Stomach smooth muscle (tissue), 2 donors: ENCODE results near the gene TNFRSF17.
"Not testable (repeated sequence)": the region's sequence is repeated elsewhere in the genome, so short reads cannot be mapped to it uniquely, and the experiment has no call there.

Source experiments
- H3K27ac ChIP-seq: one replicate; pipeline ENCODE4 v1.7.0; 2013; ENCODE audit warnings: mild to moderate bottlenecking, low read length, inconsistent platforms
- H3K27me3 ChIP-seq, 2 donors: one replicate each; pipeline ENCODE4 v1.7.0; 2013; ENCODE audit warnings: low read length in 2 of 2; ENCODE audit not compliant: insufficient read depth in 2 of 2, control insufficient read depth in 1 of 2
- H3K36me3 ChIP-seq, 2 donors: one replicate each; pipeline ENCODE4 v1.7.0; 2013; ENCODE audit warnings: low read length in 2 of 2; ENCODE audit not compliant: control insufficient read depth in 2 of 2, insufficient read depth in 2 of 2
- H3K4me1 ChIP-seq: one replicate; pipeline ENCODE4 v1.7.0; 2013; ENCODE audit warnings: low read length; ENCODE audit not compliant: control insufficient read depth, insufficient read depth
- H3K4me3 ChIP-seq, 2 donors: one replicate each; pipeline ENCODE4 v1.7.0; 2013; ENCODE audit warnings: low read length in 2 of 2
- H3K9ac ChIP-seq, 2 donors: one replicate each; pipeline ENCODE4 v1.7.0; 2013; ENCODE audit warnings: low read length in 2 of 2, mild to moderate bottlenecking in 1 of 2
- H3K9me3 ChIP-seq, 2 donors: one replicate each; pipeline ENCODE4 v1.7.0; 2013; ENCODE audit warnings: low read length in 2 of 2; ENCODE audit not compliant: control insufficient read depth in 2 of 2
- donor health status: healthy.
- donor health status: Pancreatic carcinoma.

The TNFRSF17 gene

GRCh38 chr16:11964761-11965551 is at the start of gene TNFRSF17:
TSS of gene TNFRSF17 (plus strand) at chr16:11965210. CDS start at chr16:11965325, 115 bp downstream.
- Histone ChIP-seq H3K9me3 (no peaks in the 10 kb centered on the region), H3K4me3 (no peak within 1 kb of the TSS), H3K4me1 (no peaks in the 10 kb centered on the region), H3K9ac (no peak within 1 kb of the TSS), H3K27ac (no peak within 1 kb of the TSS), H3K36me3 (no peaks in the 10 kb centered on the region), H3K27me3 (no peaks in the 10 kb centered on the region)

- H3K36me3 ChIP-seq: no peaks in the 10 kb centered on the region
- no peaks in the 10 kb centered on the region for H3K9me3 ChIP-seq
- H3K4me3 ChIP-seq: peak within 1 kb of the TSS; percentile 89 to 97
- H3K27me3 ChIP-seq: no peaks in the 10 kb centered on the region
- peak within 1 kb of the TSS; percentile 80 for H3K27ac ChIP-seq
- H3K4me1 ChIP-seq: peaks cover 24% of the 10 kb centered on the region
- H3K9ac ChIP-seq: peak within 1 kb of the TSS; percentile 69 to 86
Observed at GRCh38 chr16:11915644-11916523, 49.1 kb upstream of the TNFRSF17 start, which contains the start of gene GSPT1. TSS of gene GSPT1 (minus strand) at chr16:11915956. CDS start at chr16:11915720, 236 bp downstream.

- Histone ChIP-seq H3K4me1 (peaks cover 19% of the 10 kb centered on the region), H3K9ac (peak overlapping the region; percentile 69 to 86), H3K4me3 (peak overlapping the region; percentile 65 to 89), H3K27ac (peak overlapping the region; percentile 80), H3K9me3 (no peaks in the 10 kb centered on the region), H3K27me3 (no peaks in the 10 kb centered on the region), H3K36me3 (no peaks in the 10 kb centered on the region)
Observed at GRCh38 chr16:11916524-11917285, 48.3 kb upstream of the TNFRSF17 start.

- H3K4me3 ChIP-seq, H3K27me3 ChIP-seq, H3K9me3 ChIP-seq, H3K4me1 ChIP-seq, H3K27ac ChIP-seq, H3K9ac ChIP-seq, H3K36me3 ChIP-seq: not testable (repeated sequence)
Observed at GRCh38 chr16:11924046-11924445, 41.0 kb upstream of the TNFRSF17 start.

- not testable (repeated sequence) for H3K9me3 ChIP-seq, H3K9ac ChIP-seq, H3K27me3 ChIP-seq, H3K4me1 ChIP-seq, H3K27ac ChIP-seq, H3K36me3 ChIP-seq, H3K4me3 ChIP-seq
Observed at GRCh38 chr16:11927350-11927749, 37.7 kb upstream of the TNFRSF17 start.

GRCh38 chr16:11941945-11942344 is 23.1 kb upstream of the TNFRSF17 start, which contains the start of gene NPIPB2:
TSS of gene NPIPB2 (minus strand) at chr16:11942045. CDS start at chr16:11942045, 0 bp downstream.
- not testable (repeated sequence) for H3K9me3 ChIP-seq, H3K27ac ChIP-seq

GRCh38 chr16:11946433-11946832 is 18.6 kb upstream of the TNFRSF17 start:
- no peak overlapping the region for H3K9ac ChIP-seq
- no peaks in the 10 kb centered on the region for H3K27me3 ChIP-seq
- H3K9me3 ChIP-seq: no peaks in the 10 kb centered on the region
- H3K4me1 ChIP-seq: no peaks in the 10 kb centered on the region
- H3K36me3 ChIP-seq: no peaks in the 10 kb centered on the region
- H3K27ac ChIP-seq: no peak overlapping the region
- no peak overlapping the region for H3K4me3 ChIP-seq

More at GRCh38 chr16:11941945-11942344, 23.1 kb upstream of the TNFRSF17 start, which contains the start of gene NPIPB2:
- H3K4me3 ChIP-seq, H3K36me3 ChIP-seq, H3K4me1 ChIP-seq, H3K9ac ChIP-seq, H3K27me3 ChIP-seq: not testable (repeated sequence)

- H3K9me3 ChIP-seq: no peaks in the 10 kb centered on the region
- H3K4me3 ChIP-seq: no peak overlapping the region
- no peak overlapping the region for H3K27ac ChIP-seq
- H3K4me1 ChIP-seq: no peaks in the 10 kb centered on the region
- no peaks in the 10 kb centered on the region for H3K36me3 ChIP-seq
- H3K27me3 ChIP-seq: no peaks in the 10 kb centered on the region
- H3K9ac ChIP-seq: no peak overlapping the region
Observed at GRCh38 chr16:11948819-11949218, 16.2 kb upstream of the TNFRSF17 start.

GRCh38 chr16:11949527-11949926 is 15.5 kb upstream of the TNFRSF17 start:
- no peaks in the 10 kb centered on the region for H3K36me3 ChIP-seq
- no peak overlapping the region for H3K27ac ChIP-seq

GRCh38 chr16:11950388-11950787 is 14.6 kb upstream of the TNFRSF17 start:
- Histone ChIP-seq H3K27me3 (no peaks in the 10 kb centered on the region), H3K4me1 (no peaks in the 10 kb centered on the region), H3K4me3 (no peak overlapping the region), H3K9ac (no peak overlapping the region), H3K9me3 (no peaks in the 10 kb centered on the region), H3K36me3 (no peaks in the 10 kb centered on the region), H3K27ac (no peak overlapping the region)

More at GRCh38 chr16:11949527-11949926, 15.5 kb upstream of the TNFRSF17 start:
- no peaks in the 10 kb centered on the region for H3K4me1 ChIP-seq
- H3K27me3 ChIP-seq: no peaks in the 10 kb centered on the region
- no peak overlapping the region for H3K9ac ChIP-seq
- H3K9me3 ChIP-seq: no peaks in the 10 kb centered on the region
- no peak overlapping the region for H3K4me3 ChIP-seq
